D721Med (cell line): ENCODE results near the gene CTBP2.

Source experiments
- DNase-seq: peaks from one replicate; pipeline ENCODE4 v3.0.0; 2011; ENCODE audit warnings: low spot score; ENCODE audit not compliant: insufficient read length
- FAIRE-seq: peaks from 2 replicates; lab custom pipeline; 2011; peaks lifted over from hg19 to GRCh38; lab: Jason Lieb, UNC
- CTCF ChIP-seq: IDR thresholded peaks from 2 replicates; pipeline ENCODE4 v1.5.1; 2012; ENCODE audit warnings: mild to moderate bottlenecking, control low read depth; ENCODE audit not compliant: insufficient read depth; ENCODE audit errors: missing control alignments

The CTBP2 gene

GRCh38 chr10:124984376-124984775, 176.0 kb downstream of the CTBP2 start:
- DNase-seq (no peak), FAIRE-seq (no peak)
- TF ChIP-seq CTCF = no peak

GRCh38 chr10:124983321-124983720, 177.0 kb downstream of the CTBP2 start:
- DNase-seq (no peak), FAIRE-seq (no peak)

GRCh38 chr10:124978376-124978725, 182.0 kb downstream of the CTBP2 start:
- no peak for TF ChIP-seq CTCF
- DNase-seq = no peak
- FAIRE-seq = no peak

More at GRCh38 chr10:124983321-124983720, 177.0 kb downstream of the CTBP2 start:
- no peak for TF ChIP-seq CTCF

- DNase-seq = no peak
- TF ChIP-seq CTCF = no peak
- FAIRE-seq = no peak
Measured at GRCh38 chr10:124977648-124978375, 182.6 kb downstream of the CTBP2 start.

GRCh38 chr10:124977161-124977560, 183.2 kb downstream of the CTBP2 start:
- FAIRE-seq (no peak), DNase-seq (no peak)
- no peak for TF ChIP-seq CTCF

- no peak for TF ChIP-seq CTCF
- FAIRE-seq (no peak), DNase-seq (no peak)
Measured at GRCh38 chr10:124975977-124976514, 184.3 kb downstream of the CTBP2 start.

GRCh38 chr10:124974131-124974530, 186.2 kb downstream of the CTBP2 start:
- DNase-seq (no peak), FAIRE-seq (no peak)
- no peak for TF ChIP-seq CTCF
